HCT116 (cell line): Measurements from ENCODE around the gene SPIN1. TPM values are rescaled to one million over a fixed set of nuclear protein-coding genes. Genes with fewer than 3 reads are reported as not detected.

Experiments
- ATAC-seq: fragments of 200-7000 bp; cut with Tn5 transposase; 2 replicates; pipeline ENCODE4 v1.9.1; 2020; ENCODE audit warnings: mild to moderate bottlenecking, moderate library complexity
- BruUV-seq: library from RNA; stranded (reverse); fragments of 400-500 nt; replicated peaks from 2 replicates; lab custom pipeline; 2021; lab: Mats Ljungman, UMichigan
- CTCF ChIA-PET: fragments of 300-600 bp; sonication (Branson Sonifier 250); formaldehyde crosslinking; loops from one replicate; lab custom pipeline; 2021; ENCODE audit warnings: antibody characterized with exemption; lab: Charles Lee
- POLR2A ChIA-PET: fragments of 300-600, 350-600 bp; sonication (Branson Sonifier 250); formaldehyde crosslinking; loops from one replicate; lab custom pipeline; 2021; ENCODE audit warnings: antibody characterized with exemption; lab: Charles Lee
- RAD21 ChIA-PET, 2 experiments: fragments of 300-600 bp; sonication (Branson Sonifier 250); formaldehyde crosslinking; loops; one replicate each; lab custom pipeline; 2023; ENCODE audit warnings: low total read pairs in 2 of 2; ENCODE audit not compliant: uncharacterized antibody in 2 of 2, unreplicated experiment in 2 of 2, low non-redundant PET in 1 of 2; lab: Charles Lee
- DNase-seq: peaks from one replicate; pipeline ENCODE4 v3.0.0-alpha.2; 2010; ENCODE audit warnings: low read depth, low spot score
- H2AFZ ChIP-seq: fragments of 200-600 bp; shearing (Covaris generic), sonication (generic); 2 replicates; pipeline ENCODE4 v1.6.1; 2017; ENCODE audit warnings: low read depth, mixed run types, mixed read lengths, antibody characterized with exemption, low read length; ENCODE audit not compliant: poor library complexity, severe bottlenecking
- H3K27ac ChIP-seq: 2 replicates; pipeline ENCODE4 v1.5.1; 2012; ENCODE audit warnings: low read depth, low read length
- H3K27me3 ChIP-seq: fragments of 200-600 bp; sonication (generic); 2 replicates; pipeline ENCODE4 v1.6.1; 2016; ENCODE audit warnings: mixed run types, low read length, mixed read lengths; ENCODE audit not compliant: insufficient read depth
- H3K36me3 ChIP-seq, 2 experiments: fragments of 200-500 bp in 1 of 2; fragments of 200-600 bp in 1 of 2; sonication (Bioruptor generic) in 1 of 2; sonication (generic) in 1 of 2; 2 replicates each; pipeline versions ENCODE4 v1.5.1 to v1.6.1; 2014 to 2016; ENCODE audit warnings: low read length in 2 of 2, inconsistent platforms in 1 of 2, mixed read lengths in 1 of 2, mixed run types in 1 of 2; ENCODE audit not compliant: insufficient read depth in 2 of 2, control insufficient read depth in 1 of 2
- H3K4me1 ChIP-seq, 2 experiments: fragments of 200-600 bp in 1 of 2; sonication (generic) in 1 of 2; 2 replicates each; pipeline versions ENCODE4 v1.5.1 to v1.6.1; 2012 to 2017; ENCODE audit warnings: low read length in 2 of 2, inconsistent platforms in 1 of 2, mild to moderate bottlenecking in 1 of 2, mixed read lengths in 1 of 2, mixed run types in 1 of 2, moderate library complexity in 1 of 2; ENCODE audit not compliant: insufficient read depth in 2 of 2, control insufficient read depth in 1 of 2
- H3K4me2 ChIP-seq: fragments of 200-600 bp; sonication (generic); 2 replicates; pipeline ENCODE4 v1.6.1; 2017; ENCODE audit warnings: mixed run types, low read length, mixed read lengths
- H3K4me3 ChIP-seq, 2 experiments: fragments of 200-600 bp in 1 of 2; sonication (generic) in 1 of 2; replicated peaks in 1 of 2; 2 replicates each; pipeline ENCODE4 v1.5.1; 2011 to 2016; ENCODE audit warnings: low read length in 2 of 2, control low read depth in 1 of 2, low read depth in 1 of 2, mild to moderate bottlenecking in 1 of 2, mixed read lengths in 1 of 2, mixed run types in 1 of 2
- H3K79me2 ChIP-seq: fragments of 200-600 bp; sonication (generic); 2 replicates; pipeline ENCODE4 v1.6.1; 2017; ENCODE audit warnings: mild to moderate bottlenecking, mixed run types, low read length, moderate library complexity, mixed read lengths; ENCODE audit not compliant: insufficient read depth
- H3K9ac ChIP-seq: fragments of 200-600 bp; sonication (generic); 2 replicates; pipeline ENCODE4 v1.6.1; 2016; ENCODE audit warnings: low read length, mixed read lengths
- H3K9me2 ChIP-seq: fragments of 200-600 bp; sonication (generic), shearing (Covaris generic); 2 replicates; pipeline ENCODE4 v1.6.1; 2017; ENCODE audit warnings: mixed run types, mild to moderate bottlenecking, moderate library complexity; ENCODE audit not compliant: insufficient read depth
- H3K9me3 ChIP-seq, 2 experiments: fragments of 200-500 bp in 1 of 2; fragments of 200-600 bp in 1 of 2; sonication (Bioruptor generic) in 1 of 2; sonication (generic) in 1 of 2; 2 replicates each; pipeline ENCODE4 v1.6.1; 2014 to 2017; ENCODE audit warnings: low read length in 2 of 2, mixed read lengths in 2 of 2, inconsistent platforms in 1 of 2, low read depth in 1 of 2, mild to moderate bottlenecking in 1 of 2, mixed run types in 1 of 2, moderate library complexity in 1 of 2; ENCODE audit not compliant: control insufficient read depth in 1 of 2, insufficient read depth in 1 of 2
- H4K20me1 ChIP-seq: fragments of 200-600 bp; sonication (generic), shearing (Covaris generic); 2 replicates; pipeline ENCODE4 v1.6.1; 2017; ENCODE audit warnings: mixed run types, mild to moderate bottlenecking, moderate library complexity; ENCODE audit not compliant: insufficient read depth
- CEBPB ChIP-seq: IDR thresholded peaks from 2 replicates; pipeline ENCODE4 v1.6.1; 2012; ENCODE audit warnings: low read depth
- EGR1 ChIP-seq: IDR thresholded peaks from 2 replicates; pipeline ENCODE4 v1.6.1; 2012; ENCODE audit warnings: low read depth
- EZH2phosphoT487 ChIP-seq: fragments of 200-600 bp; IDR thresholded peaks from 2 replicates; pipeline ENCODE4 v1.6.1; 2018; ENCODE audit warnings: antibody characterized with exemption, borderline replicate concordance
- FOSL1 ChIP-seq: IDR thresholded peaks from 2 replicates; pipeline ENCODE4 v1.6.1; 2012; ENCODE audit warnings: low read depth
- MAX ChIP-seq: IDR thresholded peaks from 2 replicates; pipeline ENCODE4 v1.6.1; 2012
- POLR2A ChIP-seq: IDR thresholded peaks from 2 replicates; pipeline ENCODE4 v1.7.0; 2011; ENCODE audit warnings: borderline replicate concordance; ENCODE audit not compliant: insufficient read depth, insufficient read length; ENCODE audit errors: extremely low read depth
- POLR2AphosphoS5 ChIP-seq: IDR thresholded peaks from 2 replicates; pipeline ENCODE4 v1.6.1; 2011; ENCODE audit warnings: mild to moderate bottlenecking, low read depth, low read length, moderate library complexity
- REST ChIP-seq: IDR thresholded peaks from 2 replicates; pipeline ENCODE4 v1.6.1; 2012; ENCODE audit warnings: low read depth
- SP1 ChIP-seq: IDR thresholded peaks from 2 replicates; pipeline ENCODE4 v1.6.1; 2012; ENCODE audit warnings: low read depth
- TCF7L2 ChIP-seq: IDR thresholded peaks from 2 replicates; pipeline ENCODE4 v1.7.0; 2011; ENCODE audit warnings: borderline replicate concordance, inconsistent platforms; ENCODE audit not compliant: insufficient read depth, insufficient read length; ENCODE audit errors: extremely low read depth
- YY1 ChIP-seq: IDR thresholded peaks from 2 replicates; pipeline ENCODE4 v1.6.1; 2011; ENCODE audit warnings: low read length, low read depth, moderate library complexity, mild to moderate bottlenecking; ENCODE audit not compliant: insufficient replicate concordance; ENCODE audit errors: extremely low read depth
- ZFX ChIP-seq: fragments of 450-650 bp; IDR thresholded peaks from 2 replicates; pipeline ENCODE4 v1.6.1; 2017
- intact Hi-C: fragments of 100-400 bp; cut with micrococcal nuclease; formaldehyde crosslinking; loops from 2 replicates; pipeline ENCODE4 v1.10.0; 2022
- total RNA-seq: library from RNA; stranded (reverse); gene quantifications from one replicate; pipeline ENCODE4 v1.2.1, GENCODE V29; 2021; ENCODE audit not compliant: unreplicated experiment
- TF ChIP-seq, protein P1 (sequence below): IDR thresholded peaks from 2 replicates; pipeline ENCODE4 v1.6.1; 2011; ENCODE audit warnings: mild to moderate bottlenecking, low read length, moderate library complexity; ENCODE audit not compliant: insufficient replicate concordance; ENCODE audit errors: extremely low read depth
- TF ChIP-seq, protein P2 (sequence below): IDR thresholded peaks from 2 replicates; pipeline ENCODE4 v1.6.1; 2012

Gene SPIN1
- total RNA-seq, 1 experiment from 2014 or later = 74.0 TPM

DNA sequence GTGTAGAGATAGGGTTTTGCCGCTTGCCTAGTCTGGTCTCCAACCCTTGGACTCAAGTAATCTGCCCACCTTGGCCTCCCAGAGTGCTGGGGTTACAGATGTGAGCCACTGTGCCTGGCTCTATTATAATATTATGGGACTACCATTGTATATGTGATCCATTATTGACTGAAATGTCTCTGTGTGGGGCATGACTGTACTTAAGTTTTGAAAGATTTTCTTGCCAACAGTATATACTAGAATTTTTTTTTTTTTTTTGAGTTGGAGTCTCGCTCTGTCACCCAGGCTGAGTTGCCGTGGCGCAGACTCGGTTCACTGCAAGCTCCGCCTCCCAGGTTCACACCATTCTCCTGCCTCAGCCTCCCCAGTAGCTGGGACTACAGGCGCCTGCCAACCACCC lies 17.8 kb downstream of the SPIN1 start (continued):
- TF ChIP-seq REST = no peak
- TF ChIP-seq, protein P1, sequence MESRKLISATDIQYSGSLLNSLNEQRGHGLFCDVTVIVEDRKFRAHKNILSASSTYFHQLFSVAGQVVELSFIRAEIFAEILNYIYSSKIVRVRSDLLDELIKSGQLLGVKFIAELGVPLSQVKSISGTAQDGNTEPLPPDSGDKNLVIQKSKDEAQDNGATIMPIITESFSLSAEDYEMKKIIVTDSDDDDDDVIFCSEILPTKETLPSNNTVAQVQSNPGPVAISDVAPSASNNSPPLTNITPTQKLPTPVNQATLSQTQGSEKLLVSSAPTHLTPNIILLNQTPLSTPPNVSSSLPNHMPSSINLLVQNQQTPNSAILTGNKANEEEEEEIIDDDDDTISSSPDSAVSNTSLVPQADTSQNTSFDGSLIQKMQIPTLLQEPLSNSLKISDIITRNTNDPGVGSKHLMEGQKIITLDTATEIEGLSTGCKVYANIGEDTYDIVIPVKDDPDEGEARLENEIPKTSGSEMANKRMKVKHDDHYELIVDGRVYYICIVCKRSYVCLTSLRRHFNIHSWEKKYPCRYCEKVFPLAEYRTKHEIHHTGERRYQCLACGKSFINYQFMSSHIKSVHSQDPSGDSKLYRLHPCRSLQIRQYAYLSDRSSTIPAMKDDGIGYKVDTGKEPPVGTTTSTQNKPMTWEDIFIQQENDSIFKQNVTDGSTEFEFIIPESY = no peak
- TF ChIP-seq MAX = no peak
- TF ChIP-seq YY1 = no peak

DNA sequence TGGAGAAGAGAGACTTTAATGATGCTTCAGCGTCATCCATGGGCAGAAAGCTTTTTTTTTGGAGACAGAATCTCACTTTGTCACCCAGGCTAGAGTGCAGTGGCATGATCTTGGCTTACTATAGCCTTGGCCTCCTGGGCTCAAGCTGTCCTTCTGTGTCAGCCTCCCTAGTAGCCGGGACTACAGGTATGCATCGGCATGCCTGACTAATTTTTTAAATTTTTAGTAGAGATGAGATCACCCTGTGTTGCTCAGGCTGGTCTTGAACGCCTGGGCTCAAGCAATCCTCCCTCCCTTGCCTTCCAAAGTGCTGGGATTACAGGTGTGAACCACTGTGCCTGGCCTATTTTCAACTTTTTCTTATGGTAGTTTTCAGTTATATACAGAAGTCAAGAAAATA lies 23.2 kb downstream of the SPIN1 start:
- intact Hi-C loops = no loop called here
- H3K9me2 ChIP-seq = no peaks in the 10 kb centered on the region
- ATAC-seq (no peak), DNase-seq (no peak)
- ChIA-PET POLR2A (no interaction called here), RAD21 (no interaction called here), CTCF (no interaction called here)
- no TSS peak for BruUV-seq
- H3K9ac ChIP-seq = no peak overlapping the region
- no peak overlapping the region for H2AFZ ChIP-seq
- TF ChIP-seq EGR1 = no peak
- TF ChIP-seq TCF7L2 = no peak
- TF ChIP-seq SP1 = no peak
- no peak for TF ChIP-seq EZH2phosphoT487
- no peak for TF ChIP-seq FOSL1
- TF ChIP-seq POLR2AphosphoS5 = no peak
- no peak for TF ChIP-seq REST
- TF ChIP-seq CEBPB = no peak
- no peak for TF ChIP-seq MAX
- TF ChIP-seq POLR2A = no peak
- TF ChIP-seq, protein P2, sequence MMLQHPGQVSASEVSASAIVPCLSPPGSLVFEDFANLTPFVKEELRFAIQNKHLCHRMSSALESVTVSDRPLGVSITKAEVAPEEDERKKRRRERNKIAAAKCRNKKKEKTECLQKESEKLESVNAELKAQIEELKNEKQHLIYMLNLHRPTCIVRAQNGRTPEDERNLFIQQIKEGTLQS = no peak
- TF ChIP-seq ZFX = no peak
- no peak overlapping the region for H3K27ac ChIP-seq
- peaks cover 96% of the 10 kb centered on the region for H3K79me2 ChIP-seq
- no peak overlapping the region for H3K4me3 ChIP-seq
- H3K4me2 ChIP-seq = no peak overlapping the region
- H3K36me3 ChIP-seq = peaks cover 0 to 4% of the 10 kb centered on the region in 2 experiments; a peak in 1 of 4 replicates
- no peaks in the 10 kb centered on the region for H3K27me3 ChIP-seq
- H4K20me1 ChIP-seq = no peaks in the 10 kb centered on the region; the same call in 1 of the 2 replicates
- H3K4me1 ChIP-seq = no peaks in the 10 kb centered on the region
- peaks cover 3 to 7% of the 10 kb centered on the region in 2 experiments; a peak in 2 of 4 replicates for H3K9me3 ChIP-seq
